GDM1 (cell line): Measurements from ENCODE around the gene MUC5B.

Experiments used
- DNase-seq: peaks from one replicate; lab custom pipeline; 2025; lab: John Stamatoyannopoulos, UW

The MUC5B gene

DNA sequence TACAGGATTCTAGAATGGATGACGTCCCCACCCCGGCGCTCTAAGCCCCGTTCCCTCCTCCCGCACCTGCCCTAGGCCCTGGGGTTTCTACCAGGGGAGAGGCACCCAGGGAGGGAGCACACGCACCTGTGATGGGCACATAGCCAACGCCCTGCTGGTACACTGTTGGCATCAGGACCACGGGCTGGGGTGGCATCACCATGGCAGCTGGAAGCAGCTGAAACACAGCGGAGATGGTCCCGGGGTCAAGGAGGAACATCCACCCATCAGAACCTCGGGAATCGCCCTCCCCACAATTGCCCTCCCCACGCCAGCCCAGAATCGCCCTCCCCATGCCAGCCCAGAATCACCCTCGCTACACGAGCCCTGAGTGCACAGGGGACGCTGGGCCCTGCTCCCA lies 63.0 kb downstream of the MUC5B start:
- DNase-seq: no peak

DNA sequence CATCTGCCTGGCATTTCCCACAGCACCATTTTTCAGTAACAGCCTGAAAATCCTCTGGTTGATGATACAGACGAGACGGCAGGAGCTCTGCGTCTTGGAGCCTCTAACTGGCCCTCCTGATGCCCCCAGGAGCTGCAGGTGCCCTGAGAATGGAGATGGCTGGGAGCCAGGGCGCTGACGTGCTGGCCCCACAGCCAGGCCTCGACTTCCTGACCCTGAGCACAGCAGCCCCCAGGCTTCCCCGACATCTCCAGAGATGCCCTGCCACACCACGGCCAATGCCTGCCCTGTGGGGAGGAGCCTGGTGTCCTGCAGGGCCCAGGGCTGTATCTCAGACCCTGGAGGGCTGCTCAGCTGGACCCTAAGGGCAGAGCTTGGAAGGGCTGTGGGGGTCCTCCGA lies 65.1 kb downstream of the MUC5B start:
- DNase-seq: no peak

DNA sequence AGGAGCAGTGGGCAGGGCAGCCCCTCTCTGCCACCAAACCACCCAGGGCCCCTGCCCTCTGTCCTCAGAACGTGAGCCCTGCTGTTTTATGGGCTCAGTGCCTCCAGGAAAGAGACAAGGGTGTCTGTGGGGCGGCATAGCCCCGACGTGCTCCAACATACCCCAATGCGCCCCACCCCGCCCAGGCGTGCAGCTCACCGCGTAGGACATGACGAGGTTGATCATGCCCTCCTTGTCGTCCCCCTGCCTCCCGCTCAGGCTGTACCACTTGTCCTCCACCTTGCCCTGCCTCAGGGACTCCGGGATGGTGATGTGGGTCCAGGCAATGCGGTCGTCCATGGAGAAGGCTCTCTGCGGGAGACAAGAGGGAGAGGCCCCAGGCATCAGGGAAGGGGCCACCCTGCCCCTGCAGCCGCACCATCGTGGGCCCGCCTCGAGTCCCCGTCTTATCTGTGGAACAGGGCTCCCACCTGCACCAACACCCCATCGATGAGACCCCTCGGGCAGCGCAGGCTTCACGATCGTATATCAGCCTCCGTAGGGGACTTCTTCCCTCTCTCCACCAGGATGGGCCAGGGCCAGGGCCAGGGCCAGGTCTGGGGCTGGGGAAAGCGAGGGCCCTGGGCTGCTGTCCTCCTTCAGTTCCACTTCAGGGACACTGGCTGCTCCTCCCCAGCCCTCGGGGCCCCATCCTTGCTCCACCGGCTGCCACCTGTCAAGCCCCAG lies 65.7 kb downstream of the MUC5B start:
- no peak for DNase-seq

DNA sequence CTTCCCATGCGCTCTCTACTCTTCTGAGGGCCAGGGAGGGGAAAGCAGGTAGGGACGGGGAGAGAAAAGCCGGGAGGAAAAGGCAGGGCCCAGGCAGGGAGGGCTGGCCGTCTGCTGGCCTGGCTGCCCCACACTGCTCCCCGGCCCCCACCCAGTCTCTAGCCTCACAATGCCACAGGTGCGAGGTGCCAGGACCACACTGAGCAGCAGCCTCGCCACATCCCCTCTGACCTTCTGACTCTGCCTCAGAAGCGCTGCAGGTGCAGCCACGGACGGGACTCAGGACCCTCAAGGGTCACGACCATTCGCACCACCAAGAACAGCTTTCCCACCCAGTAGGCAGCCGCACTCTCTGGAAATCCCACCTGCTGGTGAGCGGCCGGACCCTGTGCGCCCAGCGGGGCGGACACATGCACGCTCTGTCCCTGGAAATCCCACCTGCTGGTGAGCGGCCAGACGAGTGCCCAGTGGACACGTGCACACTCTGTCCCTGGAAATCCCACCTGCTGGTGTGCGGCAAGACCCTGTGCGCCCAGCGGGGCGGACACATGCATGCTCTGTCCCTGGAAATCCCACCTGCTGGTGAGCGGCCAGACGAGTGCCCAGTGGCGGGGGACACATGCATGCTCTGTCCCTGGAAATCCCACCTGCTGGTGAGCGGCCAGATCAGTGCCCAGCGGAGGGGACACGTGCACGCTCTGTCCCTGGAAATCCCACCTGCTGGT lies 66.5 kb downstream of the MUC5B start:
- no peak for DNase-seq

DNA sequence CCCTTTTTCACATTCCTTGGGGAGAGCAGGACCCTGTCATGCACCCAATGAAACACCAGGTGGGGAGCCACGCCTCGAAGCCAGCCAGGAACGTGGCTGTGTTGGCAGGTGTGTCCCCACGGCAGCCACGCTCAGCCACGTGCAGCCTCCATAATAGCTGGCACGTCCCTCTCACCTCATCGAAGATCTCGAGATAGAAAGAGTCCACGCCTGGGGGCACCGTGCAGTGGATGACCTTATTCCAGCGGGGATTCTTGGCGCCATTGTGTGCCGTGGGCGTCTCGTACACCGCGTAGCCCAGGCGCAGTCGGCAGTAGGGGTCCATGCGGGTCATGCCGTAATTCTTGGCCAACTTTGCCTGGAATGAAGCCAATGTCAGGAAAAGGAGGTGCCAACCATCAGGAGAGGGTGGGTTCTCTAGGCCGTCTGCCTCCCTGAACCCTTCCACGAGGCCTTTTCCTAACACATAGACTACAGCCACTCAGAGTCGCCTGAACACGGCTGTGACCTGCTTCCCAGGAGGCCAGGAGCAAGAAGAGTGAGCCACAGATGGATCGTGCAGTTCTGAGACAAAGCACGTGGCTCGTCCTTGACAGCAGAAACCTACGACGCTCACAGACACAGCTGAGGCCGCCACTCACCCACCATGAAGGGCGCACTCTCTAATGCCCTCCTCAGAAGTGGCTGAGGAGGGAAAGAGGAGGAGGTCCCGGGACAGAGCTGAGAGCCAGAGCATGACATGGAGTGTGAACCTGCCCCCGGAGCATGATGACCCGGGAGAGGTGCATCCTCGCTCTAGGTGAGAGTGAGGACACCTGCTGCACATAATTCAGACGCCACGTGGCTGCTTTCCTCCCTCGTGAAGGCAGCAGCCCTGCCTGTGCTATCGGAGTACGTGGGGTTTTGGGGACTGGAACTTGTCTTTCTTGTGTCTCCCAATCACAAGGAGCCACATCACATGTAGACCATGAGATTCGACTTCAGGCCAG lies 67.5 kb downstream of the MUC5B start:
- DNase-seq: no peak

DNA sequence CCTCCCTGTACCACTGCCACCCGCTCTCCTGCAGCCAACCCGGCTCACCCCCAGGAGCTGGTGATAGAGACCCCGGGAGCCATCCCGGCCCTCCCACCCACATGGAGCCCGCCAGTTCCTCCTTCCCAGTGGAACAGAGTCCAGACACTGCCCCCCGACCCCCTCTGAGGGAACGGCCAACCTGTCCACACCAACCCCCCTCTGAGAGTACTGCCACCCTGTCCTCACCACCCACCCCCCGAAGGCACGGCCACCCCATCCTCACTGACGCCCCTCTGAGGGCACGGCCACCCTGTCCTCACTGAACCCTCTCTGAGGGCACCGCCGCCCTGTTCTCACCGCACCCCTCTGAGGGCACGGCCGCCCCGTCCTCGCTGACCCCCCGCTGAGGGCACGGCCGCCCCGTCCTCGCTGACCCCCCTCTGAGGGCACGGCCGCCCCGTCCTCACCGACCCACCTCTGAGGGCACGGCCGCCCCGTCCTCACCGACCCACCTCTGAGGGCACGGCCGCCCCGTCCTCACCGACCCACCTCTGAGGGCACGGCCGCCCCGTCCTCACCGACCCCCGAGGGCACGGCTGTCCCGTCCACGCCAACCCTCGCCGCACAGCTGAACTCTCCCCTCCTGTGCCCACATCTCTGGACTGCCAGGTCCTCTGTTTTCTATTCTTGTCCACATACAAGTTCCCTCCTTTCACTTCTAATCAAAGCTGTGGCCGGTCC lies 68.6 kb downstream of the MUC5B start:
- DNase-seq: no peak

DNA sequence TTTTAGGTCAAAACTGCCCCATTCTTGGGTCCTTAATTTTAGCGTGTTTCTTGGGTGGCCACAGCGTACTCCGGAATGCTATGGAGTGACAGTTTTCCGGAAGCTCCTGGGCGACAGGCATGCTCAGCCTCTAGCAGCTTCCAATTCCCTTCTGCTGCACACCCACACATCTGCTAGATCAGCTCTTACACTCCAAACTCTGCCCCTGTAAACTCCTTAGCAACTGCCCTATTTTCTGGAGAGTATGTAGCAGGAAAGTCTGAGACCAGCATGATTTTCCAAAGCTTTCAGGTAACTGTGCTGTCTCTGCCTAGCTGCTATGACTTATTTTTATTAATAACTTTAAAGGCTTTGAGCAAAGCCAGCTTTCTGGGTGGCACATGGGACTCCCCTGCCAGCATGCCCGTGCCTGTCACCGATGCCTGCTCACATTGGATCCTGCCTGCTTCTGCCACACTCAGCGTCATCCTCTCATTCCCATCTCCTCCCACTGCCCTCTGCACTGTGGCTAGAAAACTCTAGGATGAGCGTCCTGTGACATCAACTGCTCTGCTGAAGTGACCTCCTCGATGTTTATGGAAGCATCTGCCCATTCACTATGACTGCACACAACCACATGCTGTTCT lies 69.3 kb downstream of the MUC5B start:
- no peak for DNase-seq

DNA sequence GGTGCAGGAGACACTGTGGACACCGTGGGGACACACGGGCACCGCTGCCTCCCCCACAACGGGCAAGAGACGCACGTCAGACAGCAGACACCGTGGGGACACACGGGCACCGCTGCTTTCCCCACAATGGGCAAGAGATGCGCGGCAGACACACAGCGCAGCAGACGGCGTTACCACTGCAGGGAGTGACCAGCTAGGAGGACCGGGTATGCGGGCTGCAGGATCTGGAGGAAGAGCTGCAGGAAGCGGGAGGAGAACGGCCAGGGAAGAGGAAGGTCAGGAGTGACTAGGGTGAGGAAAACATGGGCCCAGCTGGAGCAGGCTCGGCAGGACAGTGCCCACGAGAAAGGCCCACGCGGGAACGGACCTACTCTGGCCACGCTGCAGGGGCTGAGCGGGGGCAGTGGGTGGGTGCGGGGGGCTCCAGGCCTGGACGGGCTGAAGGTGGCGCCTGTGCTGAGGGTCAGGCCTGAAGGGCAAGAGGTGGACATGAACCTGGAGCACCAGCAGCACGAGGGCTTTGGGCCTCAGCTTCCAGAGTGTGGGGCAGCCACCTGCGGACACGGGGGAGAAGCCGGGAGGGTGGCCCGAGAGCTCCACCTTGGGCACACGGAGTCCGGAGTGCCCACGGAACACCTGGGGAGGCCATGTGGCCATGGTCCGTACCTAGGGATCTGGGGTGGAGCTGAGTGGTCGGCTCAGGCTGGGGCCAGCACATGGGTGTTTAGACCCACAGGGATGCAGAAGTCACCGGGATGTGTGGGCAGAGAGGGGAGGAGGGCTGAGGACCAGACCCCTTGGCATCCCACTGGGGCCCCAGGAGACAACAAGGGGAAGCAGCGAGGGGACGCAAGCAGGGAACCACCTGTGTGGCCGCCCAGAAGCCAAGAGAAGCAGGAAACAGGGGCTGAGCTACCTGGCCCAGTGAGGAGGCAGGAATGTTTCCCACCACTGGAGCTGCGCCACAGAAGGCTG lies 70.1 kb downstream of the MUC5B start:
- DNase-seq: no peak

DNA sequence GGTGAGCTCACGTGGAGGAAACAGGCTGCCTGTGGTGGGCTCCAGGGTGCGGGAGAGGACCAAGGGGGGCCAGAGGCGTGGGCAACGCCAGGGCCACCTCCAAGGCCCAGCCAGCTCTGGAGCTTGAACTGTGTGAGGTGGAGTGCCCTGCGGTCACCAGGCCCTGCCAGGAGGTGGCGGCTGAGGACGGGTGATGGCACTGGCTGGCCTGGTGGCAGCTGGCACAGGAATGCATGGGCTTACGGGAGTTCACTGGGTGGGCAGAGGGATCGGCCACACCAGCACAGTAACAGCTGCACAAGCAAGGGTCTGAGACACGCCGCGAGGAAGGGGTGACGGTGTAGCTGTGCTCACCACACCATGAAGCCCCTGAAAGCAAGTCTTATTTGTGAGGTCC lies 70.8 kb downstream of the MUC5B start:
- no peak for DNase-seq

DNA sequence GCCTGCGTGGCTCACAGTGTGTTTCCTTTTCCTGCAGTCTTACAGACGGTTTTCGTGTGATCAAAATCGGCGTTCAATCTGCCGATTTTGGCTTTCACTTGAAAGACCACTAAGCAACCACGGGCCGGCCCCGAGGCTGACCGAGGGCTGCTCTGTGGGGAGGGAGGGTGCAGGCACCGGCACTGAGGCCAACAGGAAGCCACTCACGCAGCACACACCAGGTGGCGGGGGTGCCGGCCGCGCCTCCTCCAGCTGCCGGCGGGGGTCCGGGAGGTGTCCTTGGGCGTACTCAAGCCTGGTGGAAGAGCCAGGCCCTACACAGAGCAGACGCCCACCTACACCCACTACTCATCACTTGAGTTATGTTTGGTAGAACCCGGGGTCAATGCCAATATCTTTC lies 72.2 kb downstream of the MUC5B start:
- DNase-seq: no peak

DNA sequence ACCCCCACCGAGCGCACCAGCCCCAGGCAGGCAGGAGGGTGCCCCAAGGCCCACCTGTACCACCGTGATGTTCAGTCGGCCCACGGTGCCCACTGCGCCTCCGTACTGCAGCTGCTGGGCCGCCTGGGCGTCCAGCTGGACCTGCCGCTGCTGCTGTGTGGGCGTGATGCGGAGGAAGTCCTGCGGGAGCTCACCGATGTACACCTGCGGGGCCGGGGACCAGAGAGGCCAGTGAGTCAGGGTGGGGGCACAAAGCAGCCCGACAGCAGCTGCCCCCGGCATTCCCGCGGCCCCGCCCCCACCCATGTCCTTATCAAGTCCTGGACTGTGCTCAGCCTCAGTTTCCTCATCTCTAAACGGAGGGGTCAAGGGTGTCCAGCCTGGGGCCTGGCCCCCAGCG lies 72.7 kb downstream of the MUC5B start:
- no peak for DNase-seq

DNA sequence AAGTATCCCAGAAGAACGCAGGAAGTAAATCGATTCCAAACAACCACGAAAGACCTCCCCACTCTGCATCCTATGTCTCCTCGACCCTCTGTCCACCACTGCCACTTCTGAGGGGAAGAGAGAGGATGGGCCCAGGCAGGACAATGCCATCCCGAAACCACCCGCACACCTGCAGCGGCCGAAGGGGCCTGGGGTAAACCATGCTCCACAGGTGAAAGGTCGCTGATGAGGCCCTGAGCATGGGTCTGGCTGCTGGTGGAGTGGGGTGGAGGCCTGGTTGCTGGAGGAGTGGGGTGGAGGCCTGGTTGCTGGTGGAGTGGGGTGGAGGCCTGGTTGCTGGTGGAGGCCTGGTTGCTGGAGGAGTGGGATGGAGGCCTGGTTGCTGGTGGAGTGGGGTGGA lies 73.4 kb downstream of the MUC5B start:
- no peak for DNase-seq

DNA sequence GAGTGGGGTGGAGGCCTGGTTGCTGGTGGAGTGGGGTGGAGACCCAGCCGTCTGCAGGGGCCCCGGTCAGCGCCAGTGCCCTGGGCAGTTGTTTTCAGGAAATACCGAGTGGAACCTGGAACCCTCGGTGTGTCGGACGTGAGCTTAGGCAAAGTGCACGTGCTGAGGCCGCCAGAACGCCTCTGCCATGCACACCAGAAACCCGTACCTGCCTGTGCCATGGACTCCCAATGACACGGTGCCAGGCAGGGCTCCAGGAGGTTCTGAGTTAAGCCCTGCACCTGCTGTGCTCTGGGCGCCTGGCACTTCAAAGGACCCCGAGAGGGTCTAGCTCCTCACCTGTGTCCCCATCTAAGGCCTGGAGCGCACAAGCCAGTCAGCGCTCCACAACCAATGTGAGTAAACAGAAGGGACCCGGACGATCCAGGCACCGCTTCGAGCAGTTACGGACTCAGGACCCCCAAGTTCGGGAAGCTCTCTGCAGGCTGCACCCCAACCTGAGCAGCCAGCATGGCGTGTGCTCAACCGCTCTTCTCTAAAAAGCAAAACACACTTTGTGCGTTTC lies 74.2 kb downstream of the MUC5B start:
- DNase-seq: no peak

DNA sequence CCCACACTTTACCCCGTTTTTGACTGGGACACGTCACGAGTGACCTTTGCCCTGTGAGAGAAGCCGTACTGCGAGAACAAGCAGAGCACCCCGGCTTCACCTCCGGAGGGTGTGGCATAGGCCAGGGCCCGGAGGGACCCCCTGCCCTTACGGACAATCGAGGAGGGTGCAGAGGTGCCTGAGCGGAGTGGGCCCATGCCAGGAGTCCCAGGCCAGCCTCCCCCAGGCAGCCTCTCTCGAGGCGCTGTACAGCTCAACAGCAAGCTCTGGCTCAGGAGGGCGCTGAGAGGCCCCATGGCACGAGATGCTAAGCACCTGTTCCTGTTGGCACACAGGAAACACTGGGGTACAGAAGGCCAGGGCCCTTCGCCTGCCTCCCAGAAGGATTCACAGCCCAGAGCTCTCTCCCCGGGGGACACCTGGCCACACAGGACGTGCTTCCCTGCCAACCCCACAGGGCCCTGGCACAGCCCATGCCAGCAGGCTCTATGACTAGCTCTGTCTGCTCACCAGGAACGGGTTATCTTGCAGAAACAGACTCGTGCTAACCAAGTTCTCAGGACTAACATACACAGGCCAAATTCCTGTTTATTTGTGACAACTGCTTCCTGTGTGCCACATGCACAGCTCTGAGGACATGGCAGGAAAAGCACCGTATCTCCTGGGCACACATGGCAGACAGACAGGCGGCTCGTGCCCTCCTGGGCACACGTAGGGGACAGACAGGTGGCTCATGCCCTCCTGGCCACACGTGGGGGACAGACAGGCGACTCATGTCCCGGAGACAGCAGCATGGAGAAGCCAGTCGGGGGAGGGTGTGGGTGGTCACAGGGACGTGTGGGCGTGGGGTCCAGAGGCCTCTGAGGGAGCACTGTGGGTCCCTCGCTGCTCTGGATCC lies 75.0 kb downstream of the MUC5B start:
- no peak for DNase-seq

DNA sequence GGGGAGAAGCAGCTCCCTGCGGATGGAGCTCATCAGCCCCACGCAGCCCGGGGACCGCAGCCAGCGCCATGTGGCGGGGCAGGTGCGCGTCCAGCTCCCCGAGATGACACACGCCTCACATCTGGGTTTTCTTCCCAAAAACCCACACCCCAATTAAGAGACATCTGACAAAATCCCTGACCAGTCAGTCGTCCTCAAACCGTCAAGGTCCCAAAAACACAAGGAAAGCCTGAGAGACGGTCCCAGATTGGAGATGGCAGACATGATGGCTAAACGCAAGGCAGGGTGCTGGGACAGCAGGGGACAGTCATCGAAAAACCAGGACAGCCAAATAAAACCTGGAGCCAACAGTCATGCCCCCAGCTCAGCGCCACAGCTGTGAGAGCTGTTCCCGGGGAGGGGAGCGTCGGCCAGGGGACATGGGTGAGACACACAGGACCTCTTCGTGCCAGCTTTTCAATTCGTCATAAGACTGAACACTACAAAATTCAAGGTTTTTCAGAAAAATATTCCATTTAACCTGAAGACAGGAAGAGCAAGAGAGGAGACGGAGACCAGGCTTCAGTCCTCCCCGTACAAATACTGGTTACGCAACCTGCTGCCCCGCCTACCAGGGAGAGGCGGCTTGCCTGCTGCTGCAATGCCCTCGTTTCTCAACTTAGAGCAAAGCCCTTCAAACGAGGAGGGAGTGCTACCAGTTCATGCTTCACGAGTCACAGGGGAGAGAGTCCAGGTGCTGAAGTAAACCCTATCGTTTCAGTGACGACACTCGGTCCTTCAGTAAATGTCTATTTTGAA lies 76.0 kb downstream of the MUC5B start:
- DNase-seq: no peak

DNA sequence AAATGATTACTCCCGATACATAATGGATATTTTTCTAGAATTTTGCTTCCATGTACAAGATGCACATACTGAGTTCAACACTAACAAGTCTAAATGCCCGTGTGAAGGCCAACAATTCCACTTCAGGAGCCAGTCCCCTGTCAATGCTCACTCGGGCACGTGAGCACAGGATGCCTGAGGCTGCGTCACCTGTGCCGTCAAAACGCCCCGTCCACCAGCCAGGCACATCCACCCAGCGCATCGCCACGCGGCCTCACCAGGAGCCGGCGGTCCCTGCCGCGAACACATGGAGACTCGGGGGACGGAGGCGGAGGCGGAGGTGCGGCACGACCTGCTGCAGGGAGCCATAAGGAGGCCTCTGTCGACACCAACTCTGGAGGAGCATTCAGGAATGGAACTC lies 76.8 kb downstream of the MUC5B start:
- no peak for DNase-seq

DNA sequence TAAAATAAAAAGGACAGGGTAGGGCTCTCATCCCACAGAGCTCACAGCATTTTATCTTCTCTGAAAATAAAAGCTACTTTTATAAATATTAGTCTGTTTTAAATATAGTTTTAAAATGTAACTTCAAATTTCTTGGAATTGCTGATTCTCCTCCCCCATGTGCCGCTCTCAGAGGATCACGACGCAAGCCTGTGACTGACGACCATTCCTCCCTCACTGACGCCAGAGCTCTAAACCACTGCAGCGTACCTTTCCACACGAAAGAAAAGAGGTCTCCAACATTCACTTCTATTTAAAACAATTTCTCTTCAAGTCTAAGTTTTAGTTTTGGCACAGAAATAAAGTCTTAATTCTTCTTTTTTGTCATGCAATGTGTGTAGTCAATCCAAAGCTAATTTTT lies 77.3 kb downstream of the MUC5B start:
- no peak for DNase-seq

DNA sequence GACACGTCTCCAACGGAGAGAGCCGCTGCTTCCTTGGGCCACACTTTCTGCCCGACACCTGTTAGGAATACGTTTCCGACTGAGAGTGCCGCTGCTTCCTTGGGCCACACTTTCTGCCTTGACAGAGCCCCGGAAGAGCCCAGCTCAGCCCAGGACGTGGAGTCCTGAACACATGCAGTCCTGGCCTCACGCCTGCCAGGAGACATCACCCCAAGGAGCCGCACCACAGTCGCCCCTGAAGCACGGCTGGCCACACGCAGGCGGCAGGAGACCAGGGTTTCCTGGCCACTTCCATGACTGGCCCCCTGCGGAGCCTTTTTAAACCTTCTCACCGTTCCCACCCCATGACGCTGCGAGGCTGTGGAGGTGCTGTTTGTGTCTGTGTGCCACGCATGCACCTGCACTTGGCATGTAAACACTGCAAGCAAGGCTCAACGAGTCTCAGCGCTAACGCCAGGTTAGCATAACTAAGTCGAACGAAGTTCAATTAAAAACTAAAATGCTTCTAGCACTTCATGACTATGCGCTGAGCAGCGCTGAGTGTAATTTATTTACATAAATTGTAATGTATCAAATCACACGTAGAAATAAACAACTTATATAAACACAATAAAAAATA lies 77.8 kb downstream of the MUC5B start:
- DNase-seq: no peak
